Measurements from ENCODE around the gene TOMM5.
"Not testable (repeated sequence)": the region's sequence is repeated elsewhere in the genome, so short reads cannot be mapped to it uniquely, and the experiment has no call there.

TOMM5 gene

GRCh38 chr9:37611014-37611413, 18.6 kb upstream of the TOMM5 start:
- DNase-seq, result no peak

DNA sequence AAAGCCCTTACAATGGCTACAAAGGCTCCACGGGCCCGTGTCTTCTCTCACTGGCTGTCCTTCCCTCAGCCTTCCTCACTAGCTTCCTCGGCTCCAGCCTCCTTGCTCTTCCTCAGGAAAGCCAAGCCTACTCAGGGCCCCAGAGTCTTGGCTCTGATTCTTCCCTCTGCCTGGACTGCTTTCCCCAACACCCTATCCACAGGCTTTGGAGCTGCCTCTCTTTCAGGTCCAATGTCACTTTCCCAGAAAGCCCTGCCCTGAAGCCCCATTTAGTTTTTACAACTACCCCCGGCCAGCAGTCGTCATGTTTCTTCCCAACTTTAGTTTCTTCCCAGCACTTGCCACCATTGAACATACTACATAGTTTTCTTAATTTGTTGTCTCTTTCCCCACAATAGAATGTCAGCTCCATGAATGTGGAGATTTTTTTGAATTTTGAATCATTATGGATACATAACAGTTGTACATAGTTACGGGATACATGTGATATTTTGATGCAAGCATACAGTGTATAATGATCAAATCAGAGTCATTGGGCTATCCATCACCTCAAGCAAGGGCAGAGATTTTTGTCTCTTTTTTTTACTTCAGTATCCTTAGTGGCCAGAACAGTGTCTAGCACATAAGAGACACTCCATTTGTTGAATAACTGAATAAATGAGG, 17.5 kb upstream of the TOMM5 start:
- no peak for DNase-seq

- no peak for DNase-seq
Observed at GRCh38 chr9:37608250-37608649, 15.9 kb upstream of the TOMM5 start.

GRCh38 chr9:37604296-37604695, 11.9 kb upstream of the TOMM5 start:
- no peak for DNase-seq

DNA sequence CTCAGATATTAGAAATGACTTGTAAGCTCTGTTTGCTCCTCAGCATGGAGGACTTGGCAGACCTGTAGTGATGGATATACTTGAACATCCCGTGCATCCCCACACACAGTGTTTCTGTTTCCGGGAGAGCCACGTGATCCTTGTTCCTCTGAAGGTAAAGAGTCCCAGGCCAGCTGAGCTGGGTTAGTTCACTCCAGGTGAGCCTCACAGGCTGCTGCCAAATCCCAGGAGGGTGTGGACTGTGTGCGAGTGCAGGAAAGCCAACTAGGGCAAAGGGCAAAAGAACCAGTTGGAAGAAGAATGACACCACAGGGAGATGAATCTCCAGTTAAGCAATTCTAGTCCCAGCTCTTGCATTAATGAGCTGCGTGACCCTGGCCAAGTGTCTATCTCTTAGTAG, 10.4 kb upstream of the TOMM5 start:
- DNase-seq, result no peak

- not testable (repeated sequence) for DNase-seq
Observed at GRCh38 chr9:37602061-37602460, 9.7 kb upstream of the TOMM5 start.

GRCh38 chr9:37596504-37596903, 4.1 kb upstream of the TOMM5 start:
- no peak for DNase-seq

GRCh38 chr9:37593883-37594448, 1.6 kb upstream of the TOMM5 start:
- DNase-seq, result no peak

- DNase-seq, result no peak
Observed at GRCh38 chr9:37587521-37587920, 4.9 kb downstream of the TOMM5 start.

DNA sequence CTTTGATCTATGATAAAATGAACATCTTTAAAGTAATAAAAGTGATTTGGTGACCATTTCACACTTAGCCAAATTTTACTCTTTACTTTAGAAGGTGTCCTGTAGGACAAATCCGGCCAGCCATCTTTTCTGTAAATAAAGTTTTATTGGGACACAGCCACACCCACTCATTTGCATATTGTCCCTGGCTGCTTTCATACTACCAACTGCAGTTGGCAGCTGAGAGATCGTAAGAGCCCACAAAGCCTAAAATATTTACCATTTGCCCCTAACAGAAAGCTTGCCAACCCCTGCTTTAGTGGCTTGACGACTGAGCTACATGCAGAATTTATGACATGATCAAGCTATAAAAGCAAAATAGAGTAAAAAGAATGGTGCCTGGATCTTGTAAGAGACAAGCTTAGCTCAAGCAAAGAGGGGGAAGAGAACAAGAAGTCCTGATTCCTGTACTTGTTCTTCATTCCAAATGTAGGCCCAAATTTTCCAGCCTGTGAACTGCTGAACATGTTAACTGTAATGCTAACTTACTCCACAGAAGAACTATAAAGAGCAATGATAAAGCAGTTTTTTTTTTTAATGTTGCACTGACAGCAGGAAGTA, 8.8 kb downstream of the TOMM5 start:
- no peak for DNase-seq

DNA sequence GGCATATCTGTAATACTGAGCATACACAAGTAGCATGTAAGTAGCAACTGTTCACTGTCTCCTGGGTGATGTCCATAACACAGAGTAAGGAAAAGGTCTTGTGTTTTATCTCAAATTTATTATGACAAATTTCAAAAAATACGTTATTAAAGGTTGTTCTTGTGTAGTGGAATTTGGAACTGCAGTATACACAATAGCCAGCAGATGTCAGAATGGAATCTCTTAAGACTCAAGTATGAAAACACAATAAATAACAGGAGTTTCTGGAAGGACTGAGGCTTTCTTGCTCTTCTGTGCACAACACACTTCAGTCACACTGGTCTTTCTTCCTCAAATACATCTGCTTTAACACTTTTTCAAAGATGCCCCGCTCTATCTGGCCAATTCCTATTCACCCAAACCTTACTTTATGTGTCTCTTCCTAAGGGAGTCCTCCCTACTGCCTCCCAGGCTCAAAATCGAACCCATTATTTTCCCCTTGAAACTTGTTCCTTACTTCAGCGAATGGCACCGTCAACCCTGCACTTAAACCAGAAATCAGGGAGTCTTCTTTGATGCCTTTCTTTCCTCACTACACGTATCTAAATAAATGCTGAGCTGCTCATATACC, 9.7 kb downstream of the TOMM5 start:
- DNase-seq, result peak; percentile 61 to 72

GRCh38 chr9:37575921-37576721, 16.3 kb downstream of the TOMM5 start, which contains the start of gene FBXO10:
FBXO10 (minus strand) TSS chr9:37576380; CDS start chr9:37541768, 34,612 bp downstream.
- DNase-seq, result peak; percentile 26 to 29

DNA sequence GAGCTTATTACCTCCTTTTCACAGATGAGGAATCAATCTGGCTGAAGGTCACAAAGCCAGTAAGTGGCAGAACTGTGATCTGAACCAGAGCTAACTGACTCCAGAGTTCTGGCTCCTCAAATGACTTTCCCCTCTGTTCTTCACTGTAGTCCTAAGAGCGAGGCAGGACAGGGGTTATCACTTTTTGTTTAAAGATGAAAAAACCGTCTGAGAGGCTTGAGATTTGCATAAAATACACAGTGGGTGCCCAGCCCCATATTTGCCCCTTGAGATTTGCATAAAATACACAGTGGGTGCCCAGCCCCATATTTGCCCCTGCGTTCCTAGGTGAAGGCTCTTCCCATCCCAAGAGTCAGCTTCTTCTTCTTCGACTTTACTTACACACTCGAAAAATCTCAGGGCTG, 16.9 kb downstream of the TOMM5 start:
- DNase-seq, result no peak

- no peak for DNase-seq
Observed at GRCh38 chr9:37575001-37575400, 17.4 kb downstream of the TOMM5 start.

DNA sequence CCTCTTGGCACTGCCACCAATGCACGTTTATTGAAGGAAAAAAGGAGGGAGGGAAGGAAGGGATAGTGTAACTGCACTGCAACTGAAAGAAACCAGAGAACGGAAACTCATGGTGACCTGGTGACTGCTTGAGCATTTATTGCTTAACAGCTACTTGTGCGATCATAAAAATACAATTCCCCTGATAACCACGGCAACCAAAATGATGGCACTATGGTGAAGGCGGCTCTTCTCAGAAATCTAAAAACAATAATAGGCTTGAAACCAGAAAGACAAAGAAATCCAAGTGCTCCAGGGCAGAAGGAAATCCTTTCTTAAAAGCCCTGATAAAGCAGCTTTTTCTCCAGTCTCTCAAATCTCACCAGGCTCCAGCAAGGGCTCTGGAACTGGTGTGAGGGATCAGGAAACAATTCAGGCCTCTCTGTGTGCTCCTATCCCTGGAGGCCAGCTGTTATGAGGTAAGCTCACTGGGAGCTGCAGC, 18.1 kb downstream of the TOMM5 start:
- no peak for DNase-seq

- no peak for DNase-seq
Observed at GRCh38 chr9:37571282-37571681, 21.1 kb downstream of the TOMM5 start.

GRCh38 chr9:37566716-37567115, 25.7 kb downstream of the TOMM5 start:
- no peak for DNase-seq

- DNase-seq, result no peak
Observed at GRCh38 chr9:37565661-37566618, 26.5 kb downstream of the TOMM5 start.

- no peak for DNase-seq
Observed at GRCh38 chr9:37564916-37565315, 27.5 kb downstream of the TOMM5 start.

- no peak for DNase-seq
Observed at GRCh38 chr9:37563806-37564513, 28.4 kb downstream of the TOMM5 start.

DNA sequence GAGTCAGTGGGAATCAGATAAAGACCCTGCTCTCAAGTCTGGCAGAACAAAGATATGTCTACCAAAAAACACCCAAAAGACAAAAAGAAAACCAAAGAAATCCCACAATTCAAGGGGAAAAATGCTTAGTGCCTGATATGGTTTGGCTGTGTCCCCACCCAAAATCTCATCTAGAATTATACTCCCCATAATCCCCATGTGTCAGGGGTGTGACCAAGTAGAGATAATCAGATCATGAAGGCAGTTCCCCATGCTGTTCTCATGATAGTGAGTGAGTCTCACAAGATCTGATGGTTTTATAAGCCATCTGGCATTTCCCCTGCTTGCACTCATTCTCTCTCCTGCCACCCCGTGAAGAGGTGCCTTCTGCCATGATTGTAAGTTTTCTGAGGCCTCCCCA, 29.6 kb downstream of the TOMM5 start:
- DNase-seq, result no peak

Data from Kasumi-1 (cell line).